T-helper 2 cell (primary cell): Measurements from ENCODE around the gene RAET1E.
"Not testable (repeated sequence)": the region's sequence is repeated elsewhere in the genome, so short reads cannot be mapped to it uniquely, and the experiment has no call there.

Experiments used
- DNase-seq, 5 experiments: peaks; one replicate each; pipeline versions ENCODE4 v3.0.0 to v3.0.0-alpha.2; 2012 to 2022

RAET1E gene

DNA sequence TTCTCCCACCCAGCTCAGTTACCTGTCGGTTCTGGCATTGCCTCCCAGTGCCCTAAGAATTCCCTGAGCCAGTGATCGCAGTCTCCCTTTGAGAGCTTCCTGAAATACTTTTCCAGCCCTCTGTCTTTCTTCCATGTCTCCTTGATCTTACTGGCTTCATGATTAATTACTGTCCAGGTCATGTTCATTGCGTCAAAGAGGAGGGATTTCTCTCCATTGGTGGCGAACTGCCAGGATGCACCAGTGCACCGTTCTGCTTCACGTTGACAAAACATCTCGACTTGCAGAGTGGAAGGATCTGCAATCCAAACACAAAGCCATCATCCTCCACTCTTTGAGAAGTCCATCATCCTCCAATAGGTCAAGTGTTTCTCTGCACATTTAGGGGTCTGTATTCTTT lies 8.6 kb downstream of the RAET1E start:
- DNase-seq: no peak

DNA sequence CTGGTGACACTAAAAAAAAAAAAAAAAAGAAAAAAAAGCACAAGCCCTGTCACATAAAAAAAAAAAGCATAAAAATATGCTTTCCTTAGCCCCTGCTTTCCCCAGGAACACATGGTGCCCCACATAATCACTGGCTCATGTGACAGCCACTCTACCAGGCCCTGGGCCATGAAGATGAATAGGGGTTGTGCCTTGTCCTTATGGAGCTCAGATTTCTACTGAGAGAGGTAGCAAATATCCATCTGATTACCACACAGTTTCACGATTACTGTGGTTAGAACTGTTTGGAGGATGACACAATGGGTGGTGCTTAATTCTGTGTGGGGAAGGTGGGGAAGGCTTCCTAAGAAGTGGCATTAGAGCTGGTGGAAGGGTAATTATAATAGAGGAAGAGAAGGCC lies 9.3 kb downstream of the RAET1E start:
- DNase-seq: no peak

DNA sequence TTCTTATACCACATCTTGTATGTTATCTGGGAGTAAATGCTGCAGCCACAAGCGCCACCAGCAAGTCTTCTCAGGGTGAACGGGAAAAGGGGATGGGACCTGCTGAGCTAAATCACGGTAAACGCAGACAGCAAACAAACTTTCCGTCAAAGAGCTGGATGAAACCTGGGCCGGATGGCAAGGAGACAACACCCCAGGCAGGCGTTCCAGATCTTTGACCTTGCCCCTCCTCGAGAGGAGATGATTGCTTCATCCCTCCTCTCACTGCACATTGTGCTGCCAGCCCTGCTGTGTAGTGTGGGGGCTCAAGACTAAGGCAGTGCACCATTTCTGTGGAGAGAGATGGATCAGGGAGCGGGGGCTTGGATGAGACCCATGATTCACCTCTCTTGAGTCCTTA lies 9.8 kb downstream of the RAET1E start:
- no peak for DNase-seq

DNA sequence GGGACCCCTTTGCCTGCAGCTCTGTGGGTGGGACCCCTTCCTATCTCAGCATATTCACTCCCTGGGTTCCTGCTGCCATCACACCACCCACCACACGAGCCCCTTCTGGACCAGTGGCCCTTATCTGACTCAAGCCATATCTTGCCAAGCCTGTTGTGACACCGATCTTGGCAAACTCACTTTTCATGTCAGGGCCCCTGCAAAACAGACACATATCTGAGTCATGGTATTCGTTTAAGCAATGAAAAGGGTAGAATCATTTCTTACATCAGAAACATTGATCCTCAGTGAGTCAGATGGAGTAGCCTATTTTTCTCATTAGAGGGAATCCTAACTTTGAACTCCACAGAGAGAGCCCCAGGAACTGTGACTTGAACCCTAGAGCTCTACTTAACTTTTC lies 10.6 kb downstream of the RAET1E start:
- no peak for DNase-seq

DNA sequence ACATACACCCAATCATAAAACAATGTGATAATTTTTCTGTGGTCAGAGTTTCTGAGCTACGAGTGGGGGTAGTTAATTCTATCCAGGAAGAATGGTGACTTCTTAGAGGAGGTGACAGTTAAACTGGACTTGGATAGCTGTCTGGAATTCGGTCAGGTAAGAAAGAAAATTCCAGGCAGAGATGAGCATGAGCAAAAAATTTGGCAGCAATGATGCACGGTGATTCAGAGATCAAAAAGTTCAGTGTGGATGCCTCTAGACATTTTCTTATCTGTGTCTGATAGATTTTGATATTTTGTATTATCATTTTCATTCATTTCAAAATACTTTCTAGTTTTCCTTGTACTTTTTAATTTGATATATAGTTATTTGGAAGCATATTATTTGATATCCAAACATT lies 12.0 kb downstream of the RAET1E start:
- no peak for DNase-seq

DNA sequence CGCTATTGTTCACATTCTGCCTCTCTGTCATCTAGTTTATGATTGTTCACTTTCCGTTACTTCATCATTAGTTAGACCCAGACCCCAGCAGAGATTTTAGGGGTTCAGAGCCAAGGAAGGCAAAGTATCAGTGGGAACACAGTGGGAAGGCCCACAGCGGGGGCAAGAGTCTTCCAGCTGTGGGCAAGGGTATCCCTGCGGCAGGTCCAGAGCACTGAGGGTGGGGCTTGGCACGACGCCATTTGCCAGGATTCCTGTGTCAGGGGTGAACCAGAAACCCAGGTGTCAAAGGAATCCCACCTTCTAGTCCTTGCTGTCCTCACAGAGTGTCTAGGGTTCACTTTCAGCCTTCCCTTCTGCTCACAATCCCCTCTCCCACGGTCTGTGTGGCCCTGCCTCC lies 13.3 kb downstream of the RAET1E start:
- DNase-seq: no peak

DNA sequence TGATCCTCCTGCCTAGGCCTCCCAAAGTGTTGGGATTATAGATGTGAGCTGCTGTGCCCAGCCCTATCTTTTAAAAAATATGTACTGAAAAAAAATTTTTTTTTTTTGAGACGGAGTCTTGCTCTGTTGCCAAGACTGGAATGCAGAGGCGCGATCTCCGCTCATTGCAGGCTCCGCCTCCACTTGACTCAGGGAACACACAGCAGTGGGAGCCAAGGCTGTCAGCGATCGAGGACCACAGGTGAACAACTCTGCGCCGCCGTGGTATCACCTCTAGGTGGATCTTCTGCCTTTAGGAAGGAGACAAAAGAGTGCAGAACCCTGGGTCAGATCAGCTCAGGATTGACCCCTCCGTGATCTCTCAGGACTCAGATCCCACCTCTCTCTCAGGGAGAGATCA lies 13.7 kb downstream of the RAET1E start:
- DNase-seq: no peak

DNA sequence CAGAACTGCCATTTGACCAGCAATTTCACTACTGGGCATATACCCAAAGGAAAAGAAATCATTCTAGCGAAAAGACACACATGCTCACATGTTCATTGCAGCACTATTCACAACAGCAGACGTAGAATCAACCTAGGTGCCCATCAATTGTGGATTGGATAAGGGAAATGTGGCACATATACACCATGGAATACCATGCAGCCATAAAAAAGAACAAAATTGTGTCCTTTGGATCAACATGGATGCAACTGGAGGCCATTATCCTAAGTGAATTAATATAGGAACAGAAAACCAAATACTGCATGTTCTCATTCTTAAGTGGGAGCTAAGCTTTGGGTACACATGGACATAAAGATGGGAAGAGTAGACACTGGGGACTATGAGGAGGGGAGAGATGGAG lies 16.1 kb downstream of the RAET1E start:
- no peak for DNase-seq

DNA sequence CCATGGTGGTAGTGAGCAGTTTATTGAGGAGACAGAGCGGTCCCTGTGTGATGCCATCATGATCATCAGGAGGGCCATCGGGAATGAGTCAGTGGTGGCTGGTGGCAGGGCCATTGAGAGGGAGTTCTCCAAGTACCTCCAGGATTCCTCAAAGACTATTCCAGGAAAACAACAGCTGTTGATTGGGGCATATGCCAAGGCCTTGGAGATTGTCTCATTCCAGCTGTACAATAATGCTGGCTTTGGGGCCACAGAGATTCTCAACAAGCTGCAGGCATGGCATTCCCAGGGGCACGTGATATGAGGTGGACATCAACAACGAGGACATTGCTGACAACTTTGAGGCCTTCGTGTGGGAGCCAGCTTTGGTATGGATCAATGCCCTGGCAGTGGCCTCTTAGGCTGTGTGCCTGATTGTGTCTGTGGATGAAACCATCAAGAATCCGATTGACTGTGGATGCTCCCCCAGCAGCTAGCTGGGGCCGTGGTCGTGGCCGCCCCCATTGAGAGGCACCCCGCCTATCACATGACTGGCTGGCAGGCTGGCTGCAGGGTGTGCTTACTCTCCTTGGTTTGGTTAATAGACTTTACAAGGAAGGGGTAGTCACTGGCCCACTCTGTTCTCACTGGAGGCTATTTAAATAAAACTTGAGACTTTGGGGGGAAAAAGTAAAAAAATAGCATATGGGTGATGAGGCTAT lies 16.7 kb downstream of the RAET1E start:
- DNase-seq: no peak

DNA sequence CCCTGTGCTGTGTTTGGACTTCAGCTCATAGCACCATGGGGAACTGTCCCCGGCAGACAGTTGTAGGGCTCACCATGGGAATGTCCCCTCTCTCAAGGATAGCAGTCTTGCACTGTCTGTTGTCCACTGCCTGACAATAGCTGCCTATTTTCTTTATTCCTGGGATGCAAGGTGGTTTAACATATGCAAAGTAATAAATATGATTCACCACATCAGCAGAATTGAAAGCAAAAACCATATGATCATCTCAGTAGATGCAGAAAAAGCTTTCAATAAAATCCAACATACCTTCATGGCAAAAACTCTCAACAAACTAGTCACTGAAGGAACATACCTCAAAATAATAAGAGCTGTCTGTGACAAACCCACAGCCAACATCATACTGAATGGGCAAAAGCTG lies 20.3 kb downstream of the RAET1E start:
- DNase-seq: no peak

DNA sequence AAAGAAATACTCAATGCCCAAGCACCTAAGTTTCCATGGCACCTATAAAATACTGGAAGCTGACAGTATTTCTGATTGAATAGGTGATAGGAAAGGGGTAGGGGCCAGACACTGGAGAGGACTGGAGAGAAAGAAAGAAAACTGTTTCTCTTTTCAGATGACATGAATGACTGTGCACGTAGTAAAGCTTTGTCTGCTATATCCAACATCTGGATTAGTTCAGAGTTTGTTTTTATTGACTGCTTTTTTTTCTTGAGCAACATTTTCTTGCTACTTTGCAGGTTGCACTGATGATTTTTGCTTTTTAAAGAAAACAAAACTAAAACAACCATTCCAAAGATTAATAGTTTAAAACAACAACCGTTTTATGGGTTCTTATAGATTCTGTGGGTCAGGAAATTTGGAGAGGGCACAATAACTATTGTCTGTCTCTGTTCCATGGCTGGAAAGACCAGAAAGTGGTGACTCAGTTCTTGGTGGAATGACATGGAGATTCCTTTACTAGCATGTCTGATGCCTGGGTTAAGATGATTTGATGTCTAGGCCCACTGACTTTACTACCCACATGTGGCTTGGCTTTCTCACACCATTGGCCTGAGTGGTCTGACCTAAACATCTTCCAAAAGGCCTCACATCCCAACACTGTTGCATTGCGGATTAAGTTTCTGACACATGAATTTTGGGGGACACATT lies 21.5 kb downstream of the RAET1E start:
- no peak for DNase-seq

DNA sequence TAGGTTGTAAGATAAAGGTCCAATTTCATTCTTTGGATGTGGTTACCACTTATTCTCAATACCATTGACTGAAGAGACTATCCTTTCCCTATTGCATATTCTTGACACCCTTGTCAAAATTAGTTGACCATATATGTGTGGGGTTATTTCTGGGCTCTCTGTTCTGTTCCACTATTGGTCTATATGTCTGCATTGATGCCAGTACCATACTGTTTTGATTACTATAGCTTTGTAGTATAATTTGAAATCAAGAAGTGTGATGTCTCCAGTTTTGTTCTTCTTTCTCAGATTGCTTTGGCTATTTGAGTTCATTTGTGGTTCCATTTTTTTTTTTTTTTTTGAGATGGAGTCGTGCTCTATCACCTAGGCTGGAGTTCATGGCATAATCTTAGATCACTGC lies 25.7 kb downstream of the RAET1E start:
- DNase-seq: no peak

DNA sequence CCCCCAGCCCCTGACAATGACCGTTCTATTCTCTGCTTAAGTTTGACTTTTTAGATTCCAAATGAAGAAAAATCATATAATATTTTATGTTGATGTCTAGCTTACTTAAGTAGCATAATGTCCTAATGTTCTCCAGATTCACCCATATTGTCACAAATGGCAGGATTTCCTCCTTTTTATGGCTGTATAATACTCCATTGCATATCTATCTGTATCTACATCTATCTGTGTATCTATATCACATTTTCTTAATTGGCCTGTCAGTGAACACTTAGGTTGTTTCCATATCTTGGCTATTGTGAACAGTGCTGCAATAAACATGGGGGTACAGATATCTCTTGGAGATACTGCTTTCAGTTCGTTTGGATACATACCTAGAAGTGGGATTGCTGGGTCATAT lies 26.7 kb downstream of the RAET1E start:
- DNase-seq: no peak

DNA sequence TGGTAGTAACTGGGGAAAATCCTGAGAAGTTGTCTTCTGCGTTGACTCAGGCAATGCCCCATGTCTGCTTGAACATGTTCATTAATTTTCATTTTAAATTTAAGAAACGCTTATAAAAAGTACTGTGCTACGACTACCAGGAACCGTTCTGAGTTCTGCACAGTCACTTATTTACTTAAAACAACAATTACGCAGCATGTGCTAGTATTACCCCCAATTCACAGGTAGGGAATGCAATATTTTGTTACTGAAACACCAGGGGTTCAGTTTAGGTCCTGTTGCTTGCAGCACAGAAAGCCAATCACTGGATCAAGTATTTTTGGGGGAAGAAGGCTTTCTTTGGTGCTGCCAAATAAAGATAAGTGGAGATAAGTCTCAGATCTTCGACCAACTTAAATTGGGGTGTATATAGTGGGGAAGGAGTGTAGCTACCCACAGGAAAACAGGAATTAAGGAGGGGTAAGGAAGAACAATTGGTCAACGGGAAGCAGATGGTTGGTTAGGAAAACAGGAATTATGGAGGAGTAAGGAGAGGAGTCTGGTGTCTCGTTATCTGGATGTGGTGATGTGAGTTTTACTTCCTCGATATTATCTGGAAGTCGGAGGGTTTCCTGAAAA lies 28.5 kb downstream of the RAET1E start:
- DNase-seq: no peak

DNA sequence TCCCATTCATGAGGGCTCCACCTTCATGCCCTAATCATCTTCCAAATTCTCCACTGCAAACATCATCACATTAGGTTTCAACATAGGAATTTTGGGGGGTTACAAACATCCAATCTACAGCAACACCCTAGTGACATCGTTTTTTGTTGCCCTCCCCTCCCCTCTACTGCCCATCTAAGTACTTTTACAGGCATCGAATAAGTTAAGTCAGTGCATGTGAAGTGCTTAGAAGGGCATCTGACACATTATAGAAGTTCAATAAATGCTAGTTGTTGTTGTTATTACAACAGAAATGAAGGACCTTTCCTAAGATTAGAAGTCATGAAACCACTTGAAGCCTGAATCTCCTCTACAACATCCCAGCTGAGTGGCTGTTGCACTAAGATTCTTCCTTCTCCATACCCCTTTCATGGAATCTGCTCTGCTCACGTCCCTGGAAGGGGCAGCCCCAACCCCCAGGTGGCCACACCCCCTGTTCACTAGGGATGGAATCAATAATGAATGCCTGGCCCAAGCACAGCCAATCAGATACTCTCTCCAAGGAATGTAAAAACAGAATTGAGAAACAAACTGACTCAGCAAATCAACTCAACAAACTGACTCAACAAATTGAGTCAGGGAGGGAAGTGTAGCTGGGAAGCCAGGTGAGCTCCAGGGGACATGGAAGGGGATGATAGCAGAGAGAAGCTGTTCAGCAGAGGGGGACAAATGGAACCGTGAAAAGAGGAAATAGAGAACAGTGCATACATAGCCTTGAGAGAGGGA lies 29.9 kb downstream of the RAET1E start:
- DNase-seq: no peak

DNA sequence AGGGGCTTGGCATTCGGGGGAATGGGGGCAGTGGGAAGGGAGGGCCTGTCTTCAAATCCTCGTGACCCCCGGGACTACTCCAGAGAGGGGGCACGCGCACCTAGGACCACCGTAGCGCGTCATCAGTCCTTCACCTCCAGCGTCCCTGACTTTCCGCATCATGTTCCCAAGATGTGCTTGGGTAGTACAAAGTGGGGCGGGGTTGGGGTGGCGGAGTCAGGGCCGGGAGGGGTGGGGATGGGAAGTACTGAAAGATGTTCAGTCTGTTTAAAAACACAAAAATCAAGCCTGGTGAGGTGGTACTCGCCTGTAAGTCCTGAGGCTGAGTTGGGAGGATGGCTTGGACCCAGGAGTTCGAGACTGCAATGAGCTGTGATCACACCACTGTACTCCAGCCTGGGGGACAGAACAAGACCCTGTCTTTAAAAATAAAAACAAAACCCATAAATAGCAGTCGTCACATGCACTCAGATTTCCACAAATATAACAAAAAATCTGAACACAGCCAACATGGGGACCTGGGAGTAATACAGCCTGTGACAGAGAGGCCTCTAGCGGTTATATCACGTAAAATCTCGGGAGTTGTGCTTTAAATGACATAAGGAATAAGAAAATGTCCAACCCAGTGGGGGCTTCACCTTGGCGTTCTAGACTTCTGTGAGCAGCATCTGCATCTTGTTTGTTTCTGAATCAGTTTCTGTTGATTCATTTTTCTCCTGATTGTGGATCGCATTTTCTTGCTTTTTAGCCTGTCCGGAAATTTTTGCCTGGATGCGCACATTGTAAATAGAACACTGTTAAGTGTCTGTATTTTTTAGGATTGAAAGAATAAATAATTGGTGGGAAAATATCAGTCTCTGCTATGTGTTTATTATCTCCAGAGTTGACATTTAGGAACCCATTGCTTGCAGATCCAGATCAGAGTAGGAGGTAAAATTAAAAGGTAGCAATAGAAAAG lies 33.1 kb downstream of the RAET1E start:
- peak in 2 of 5 experiments; percentile 9 to 63 for DNase-seq

DNA sequence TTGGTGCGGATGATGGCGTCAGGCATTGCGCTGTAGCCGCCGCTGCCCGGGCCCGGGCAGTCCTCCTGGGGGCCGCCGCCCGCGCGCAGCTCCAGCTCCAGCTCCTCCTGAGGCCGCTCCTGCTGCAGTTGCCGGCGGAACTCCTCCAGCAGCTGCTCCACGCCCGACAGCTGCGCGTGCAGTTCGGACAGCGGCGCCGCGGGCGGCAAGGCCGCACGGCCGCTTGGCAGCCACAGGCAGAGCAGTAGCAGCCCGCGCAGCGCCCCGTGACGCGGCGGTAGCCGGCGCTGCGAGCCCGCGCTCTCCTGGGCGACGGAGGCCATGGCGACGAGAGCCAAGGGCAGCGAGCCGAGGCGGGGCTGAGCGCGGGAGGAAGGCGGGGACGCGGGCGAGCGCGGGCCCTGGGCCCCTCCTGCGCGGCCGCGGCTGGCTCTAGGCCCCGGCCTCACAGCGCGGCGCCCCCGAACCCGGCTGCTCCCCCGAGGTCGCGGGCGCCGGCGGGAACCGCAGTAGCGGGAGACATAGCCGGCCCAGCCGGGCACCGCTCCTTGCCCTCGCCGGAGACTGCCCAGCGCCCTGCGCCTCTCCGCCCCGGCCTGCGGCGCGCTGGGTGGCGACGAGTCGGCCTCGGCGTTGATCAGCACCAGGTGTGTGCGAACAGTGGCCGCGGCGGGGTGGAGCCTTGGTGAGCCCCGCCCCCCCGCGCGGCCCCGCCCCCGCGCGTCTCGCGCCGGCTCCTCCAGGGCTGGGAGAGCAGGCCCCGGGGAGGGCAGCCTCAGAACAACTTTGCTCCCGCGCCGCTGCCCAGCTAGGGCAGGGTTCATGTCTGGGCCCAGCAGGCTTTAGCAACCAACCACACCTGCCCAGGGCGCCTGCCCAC lies 34.0 kb downstream of the RAET1E start, which contains the start of gene LRP11:
Gene LRP11, minus strand, starts transcription at position 662 of the 880 bp plus-strand sequence. Its CDS starts 339 bp downstream, at position 323.
- DNase-seq: peak; percentile 66 to 84 (median 74)

DNA sequence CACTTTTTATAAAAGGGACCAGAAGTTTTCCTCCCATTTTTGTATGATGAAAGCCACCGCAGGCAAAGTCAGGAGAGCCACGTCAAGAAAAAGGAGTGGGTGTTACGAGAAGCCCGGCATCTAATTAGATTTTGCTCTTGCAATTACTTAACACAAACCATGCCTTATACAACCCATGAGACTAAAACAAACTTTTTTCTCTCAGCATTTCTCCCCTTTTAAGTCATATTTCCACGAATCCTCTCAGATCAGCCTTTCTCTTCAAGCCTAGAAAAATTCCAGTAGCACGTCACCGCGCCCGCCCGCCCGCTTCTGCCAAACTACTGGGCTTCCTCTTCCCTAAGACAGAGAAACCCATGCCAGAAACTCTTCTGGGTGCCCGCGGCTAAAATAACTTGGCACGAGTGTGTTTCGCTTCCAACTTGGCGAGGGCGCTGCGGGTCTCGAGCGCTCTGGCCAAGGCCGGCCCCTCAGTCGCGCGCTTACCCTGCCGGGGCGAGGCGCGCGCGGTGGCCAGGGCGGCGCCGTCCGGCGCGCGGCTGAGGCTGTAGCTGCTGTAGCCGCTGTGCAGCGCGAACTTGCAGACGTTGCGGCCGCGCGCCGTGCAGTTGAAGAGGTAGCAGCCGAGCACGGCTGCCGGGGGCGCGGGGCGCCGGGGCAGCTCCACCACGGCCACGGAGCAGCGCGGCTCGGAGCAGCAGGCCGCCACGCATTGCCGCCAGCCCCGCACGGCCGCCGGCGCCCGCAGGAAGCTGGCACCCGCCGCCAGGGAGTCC lies 34.8 kb downstream of the RAET1E start:
- DNase-seq: peak in 3 of 5 experiments; percentile 6 to 53 (median 14)

DNA sequence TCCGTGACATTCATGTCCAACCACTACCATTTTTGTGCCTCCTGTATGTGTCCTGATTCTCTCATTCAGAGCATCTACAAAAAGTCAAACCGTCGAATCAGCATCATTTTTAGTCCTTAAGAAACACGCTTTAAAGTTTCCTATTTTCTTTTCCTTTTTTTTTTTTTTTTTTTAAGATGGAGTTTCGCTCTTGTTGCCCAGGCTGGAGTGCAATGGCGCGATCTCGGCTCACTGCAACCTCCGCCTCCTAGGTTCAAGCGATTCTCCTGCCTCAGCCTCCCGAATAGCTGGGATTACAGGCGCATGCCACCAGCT lies 35.5 kb downstream of the RAET1E start:
- not testable (repeated sequence) for DNase-seq
